SK-N-MC (cell line): ENCODE data around the gene GALK2.

Source experiments
- EZH2 ChIP-seq: fragments of 200-600 bp; sonication (generic); IDR thresholded peaks from one replicate; pipeline ENCODE4 v1.6.1; 2017; ENCODE audit warnings: antibody characterized with exemption
- FOXP2 ChIP-seq: optimal IDR thresholded peaks from 2 replicates; pipeline ENCODE3; 2011; ENCODE audit warnings: mild to moderate bottlenecking, moderate library complexity; ENCODE audit not compliant: insufficient read depth; ENCODE audit errors: extremely low read length, control extremely low read depth
- POLR2AphosphoS5 ChIP-seq: IDR thresholded peaks from 2 replicates; pipeline ENCODE4 v1.6.1; 2012; ENCODE audit warnings: mild to moderate bottlenecking, low read depth, low read length, borderline replicate concordance

DNA sequence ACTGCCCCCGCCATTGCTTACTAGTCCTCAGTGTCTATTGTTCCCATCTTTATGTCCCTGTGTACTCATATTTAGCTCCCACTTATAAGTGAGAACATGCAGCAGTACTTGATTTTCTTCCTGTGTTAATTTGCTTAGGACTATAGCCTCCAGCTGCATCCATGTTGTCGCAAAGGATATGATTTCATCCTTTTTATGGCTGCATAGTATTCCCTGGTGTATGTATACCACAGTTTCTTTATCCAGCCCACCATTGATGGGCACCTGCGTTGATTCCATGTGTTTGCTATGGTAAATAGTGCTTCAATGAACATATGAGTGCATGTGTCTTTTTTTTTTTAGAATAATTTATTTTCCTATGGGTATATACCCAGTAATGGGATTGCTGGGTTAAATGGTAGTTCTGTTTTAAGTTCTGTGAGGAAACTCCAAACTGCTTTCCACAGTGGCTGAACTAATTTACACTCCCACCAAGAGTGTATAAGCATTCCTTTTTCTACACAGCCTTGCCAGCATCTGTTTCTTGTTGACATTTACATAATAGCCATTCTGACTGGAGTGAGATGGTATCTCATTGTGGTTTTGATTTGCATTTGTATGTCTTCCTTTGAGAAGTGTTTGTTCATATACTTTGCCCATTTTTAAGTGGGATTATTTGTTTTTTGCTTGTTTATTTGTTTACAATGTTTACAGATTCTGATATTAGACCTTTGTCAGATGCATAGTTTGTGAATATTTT is 53.7 kb downstream of the GALK2 start:
- TF ChIP-seq EZH2 (no peak), POLR2AphosphoS5 (no peak), FOXP2 (no peak)
